Stomach (tissue), 9 donors: ENCODE data around the gene ETS1. TPM values are rescaled to one million over a fixed set of nuclear protein-coding genes. Genes with fewer than 3 reads are reported as not detected.

Source experiments
- DNase-seq, 2 donors: peaks; one replicate each; pipeline versions ENCODE4 v3.0.0 to v3.0.0-alpha.2; 2013 to 2019
- H3K27ac ChIP-seq, 5 donors: fragments of 200-600 bp in 4 of 5; sonication (generic) in 4 of 5; one replicate each; pipeline ENCODE4 v1.5.1; 2013 to 2019; ENCODE audit warnings: mild to moderate bottlenecking in 1 of 5, moderate library complexity in 1 of 5
- H3K27me3 ChIP-seq, 3 donors: fragments of 200-600 bp; sonication (generic); one replicate each; pipeline ENCODE4 v1.5.1; 2017 to 2019; ENCODE audit warnings: mixed run types in 1 of 3
- H3K36me3 ChIP-seq, 4 donors: fragments of 200-600 bp; sonication (generic); 1 replicate in 3 of 4; 2 replicates in 1 of 4; pipeline ENCODE4 v1.5.1; 2016 to 2019
- H3K4me1 ChIP-seq, 4 donors: fragments of 200-600 bp; sonication (generic); one replicate each; pipeline ENCODE4 v1.5.1; 2016 to 2019
- H3K4me3 ChIP-seq, 4 donors: fragments of 200-600 bp; sonication (generic) in 3 of 4; one replicate each; pipeline ENCODE4 v1.5.1; 2016 to 2019; ENCODE audit warnings: mild to moderate bottlenecking in 1 of 4
- H3K9me3 ChIP-seq, 4 donors: fragments of 200-600 bp; sonication (generic); one replicate each; pipeline ENCODE4 v1.5.1; 2016 to 2019
- EP300 ChIP-seq: sonication (generic); formaldehyde crosslinking; IDR thresholded peaks from one replicate; pipeline ENCODE4 v1.6.1; 2017; ENCODE audit warnings: antibody characterized with exemption
- POLR2A ChIP-seq, 4 donors: fragments of 450-650 bp; IDR thresholded peaks; one replicate each; pipeline ENCODE4 v1.6.1; 2016; ENCODE audit warnings: antibody characterized with exemption in 4 of 4, control low read depth in 2 of 4, mild to moderate bottlenecking in 1 of 4, moderate library complexity in 1 of 4
- POLR2AphosphoS5 ChIP-seq, 3 donors: sonication (generic); formaldehyde crosslinking; IDR thresholded peaks; one replicate each; pipeline ENCODE4 v1.6.1; 2016; ENCODE audit warnings: antibody characterized with exemption in 3 of 3
- WGBS, 5 donors: extraction: QIAGEN DNeasy Blood & Tissue Kit in 3 of 5; methylation state at CpG; one replicate each; pipeline versions ENCODE4 v1.1.5 to v1.1.7; 2013 to 2018; 5-methylcytosine and 5-hydroxymethylcytosine counted together
- intact Hi-C: fragments of 100-400 bp; cut with DNase I; formaldehyde crosslinking; loops from one replicate; pipeline ENCODE4 v1.15.1; 2023; ENCODE audit warnings: low total_unique reads
- polyA plus RNA-seq, 3 donors: library from polyadenylated mRNA; stranded (reverse); fragments of 200-250 nt; gene quantifications; one replicate each; pipeline ENCODE4 v1.2.3, GENCODE V29; 2013
- small RNA-seq, 4 donors: library from RNA; depleted of rRNA; stranded (forward); fragments of <200 nt; gene quantifications; one replicate each; pipeline ENCODE3, GENCODE V24; 2016
- total RNA-seq, 5 donors: library from RNA; depleted of rRNA; stranded (reverse); fragments of >200 nt; gene quantifications; one replicate each; pipeline versions ENCODE4 v1.1.0 to v1.2.3, GENCODE V29; 2014 to 2016
- TF ChIP-seq, protein P1 (sequence below), 7 experiments: fragments of 450-650 bp in 4 of 7; fragments of 200-600 bp in 3 of 7; sonication (generic) in 3 of 7; IDR thresholded peaks; one replicate each; pipeline ENCODE4 v1.5.1; 2016 to 2019; ENCODE audit warnings: antibody characterized with exemption in 7 of 7, control low read depth in 2 of 7, mild to moderate bottlenecking in 1 of 7
- donor health status: healthy with polysubstance abuse.
- donor health status: Bipolar disorder and iron deficiency.
- donor health status: healthy.

Gene ETS1
- total and polyA plus RNA-seq, 8 donors: 7.0 to 72.5 (median 22.5) TPM

DNA sequence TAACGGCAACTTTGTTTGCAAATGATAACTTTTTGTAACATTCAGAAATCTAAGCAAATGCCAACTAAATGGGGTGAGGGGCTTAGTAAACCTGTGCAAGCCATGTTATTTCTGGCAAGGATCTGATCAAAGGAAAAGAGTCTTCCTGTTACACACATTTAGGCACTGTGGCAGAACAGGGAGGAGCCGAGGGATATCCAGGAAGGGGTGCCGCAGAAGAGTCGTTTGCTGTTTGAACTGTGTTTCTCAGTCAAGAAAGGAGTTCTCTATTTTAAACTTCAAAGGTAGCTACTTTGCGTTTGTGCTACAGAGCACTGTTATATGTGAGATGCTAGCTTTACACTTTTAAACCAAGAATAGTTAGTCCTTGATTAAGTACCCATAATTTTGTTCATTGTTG, 175.5 kb downstream of the ETS1 start:
- Histone ChIP-seq H3K27ac (no peak overlapping the region), H3K4me3 (no peak overlapping the region), H3K36me3 (no peaks in the 10 kb centered on the region), H3K9me3 (no peaks in the 10 kb centered on the region), H3K4me1 (peaks cover 0 to 9% (median 4%) of the 10 kb centered on the region in 4 donors), H3K27me3 (no peaks in the 10 kb centered on the region)
- TF ChIP-seq POLR2A (IDR thresholded peaks at IDR 0.05) (no peak), POLR2AphosphoS5 (IDR thresholded peaks at IDR 0.05) (no peak), EP300 (no peak)
- TF ChIP-seq, protein P1, sequence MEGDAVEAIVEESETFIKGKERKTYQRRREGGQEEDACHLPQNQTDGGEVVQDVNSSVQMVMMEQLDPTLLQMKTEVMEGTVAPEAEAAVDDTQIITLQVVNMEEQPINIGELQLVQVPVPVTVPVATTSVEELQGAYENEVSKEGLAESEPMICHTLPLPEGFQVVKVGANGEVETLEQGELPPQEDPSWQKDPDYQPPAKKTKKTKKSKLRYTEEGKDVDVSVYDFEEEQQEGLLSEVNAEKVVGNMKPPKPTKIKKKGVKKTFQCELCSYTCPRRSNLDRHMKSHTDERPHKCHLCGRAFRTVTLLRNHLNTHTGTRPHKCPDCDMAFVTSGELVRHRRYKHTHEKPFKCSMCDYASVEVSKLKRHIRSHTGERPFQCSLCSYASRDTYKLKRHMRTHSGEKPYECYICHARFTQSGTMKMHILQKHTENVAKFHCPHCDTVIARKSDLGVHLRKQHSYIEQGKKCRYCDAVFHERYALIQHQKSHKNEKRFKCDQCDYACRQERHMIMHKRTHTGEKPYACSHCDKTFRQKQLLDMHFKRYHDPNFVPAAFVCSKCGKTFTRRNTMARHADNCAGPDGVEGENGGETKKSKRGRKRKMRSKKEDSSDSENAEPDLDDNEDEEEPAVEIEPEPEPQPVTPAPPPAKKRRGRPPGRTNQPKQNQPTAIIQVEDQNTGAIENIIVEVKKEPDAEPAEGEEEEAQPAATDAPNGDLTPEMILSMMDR (IDR thresholded peaks at IDR 0.05): no peak
- WGBS, 5 donors: 73 to 84% (median 80%) methylated on average over 5 of the region's 5 CpGs
- DNase-seq: no peak
- intact Hi-C loops: no loop called here

DNA sequence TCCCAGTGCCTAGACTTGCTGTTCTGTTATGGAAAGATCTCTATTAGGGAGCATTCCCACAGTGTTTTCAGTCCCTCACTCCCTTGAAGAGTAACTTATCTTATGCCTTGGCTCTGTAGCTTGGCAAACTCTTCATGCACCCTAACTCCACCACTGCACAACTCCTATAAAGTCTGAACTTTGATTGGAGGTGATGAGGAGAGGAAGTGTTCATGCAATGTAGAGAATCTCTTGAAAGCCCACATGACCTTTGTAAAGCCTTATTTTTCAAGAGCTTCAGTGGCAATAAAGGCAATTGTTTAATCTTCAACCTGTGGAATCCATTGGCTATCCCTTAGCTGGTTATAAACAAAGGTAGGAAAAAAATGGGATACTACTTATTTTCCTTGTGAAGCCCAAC, 176.2 kb downstream of the ETS1 start:
- no peaks in the 10 kb centered on the region for H3K36me3 ChIP-seq
- no peak overlapping the region for H3K4me3 ChIP-seq
- peaks cover 0 to 12% (median 6%) of the 10 kb centered on the region in 4 donors for H3K4me1 ChIP-seq
- no peak for TF ChIP-seq POLR2AphosphoS5 (IDR thresholded peaks at IDR 0.05)
- TF ChIP-seq POLR2A (IDR thresholded peaks at IDR 0.05): no peak
- TF ChIP-seq, protein P1 (IDR thresholded peaks at IDR 0.05): no peak
- TF ChIP-seq EP300: no peak
- intact Hi-C loops: no loop called here
- H3K27ac ChIP-seq: no peak overlapping the region
- H3K9me3 ChIP-seq: no peaks in the 10 kb centered on the region
- H3K27me3 ChIP-seq: no peaks in the 10 kb centered on the region
- no peak for DNase-seq

DNA sequence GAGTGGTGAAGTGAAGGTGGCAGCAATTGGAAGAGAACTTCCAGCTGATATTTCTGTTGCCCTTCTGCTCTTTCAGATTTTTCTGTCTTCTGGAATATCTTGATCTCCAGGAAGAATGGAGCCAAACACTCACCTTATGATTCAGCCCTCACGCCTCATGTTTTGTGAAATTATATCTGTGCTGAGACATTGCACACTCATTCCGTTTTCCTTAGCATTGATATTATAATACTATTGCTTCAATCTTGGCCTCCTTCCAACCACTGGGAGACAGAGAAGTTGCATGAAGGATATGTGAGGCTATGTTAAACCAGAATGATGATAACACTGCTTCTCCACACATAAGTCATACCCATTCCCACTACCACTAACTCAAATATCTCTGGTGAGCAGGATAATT, 177.9 kb downstream of the ETS1 start:
- H3K4me1 ChIP-seq: peaks cover 0 to 22% (median 11%) of the 10 kb centered on the region in 4 donors
- no peak overlapping the region for H3K27ac ChIP-seq
- no peaks in the 10 kb centered on the region for H3K27me3 ChIP-seq
- WGBS, 5 donors: 39 to 69% (median 48%) methylated on average over 2 of the region's 2 CpGs
- TF ChIP-seq, protein P1 (IDR thresholded peaks at IDR 0.05): no peak
- TF ChIP-seq POLR2A (IDR thresholded peaks at IDR 0.05) (no peak), EP300 (no peak), POLR2AphosphoS5 (IDR thresholded peaks at IDR 0.05) (no peak)
- H3K36me3 ChIP-seq: no peaks in the 10 kb centered on the region
- no peaks in the 10 kb centered on the region for H3K9me3 ChIP-seq
- intact Hi-C loops: no loop called here
- DNase-seq: no peak
- no peak overlapping the region for H3K4me3 ChIP-seq

Small RNA genes lying within 50 kb of the gene (small RNA-seq; reads per million reads assigned to genes)
- 0 to 0.31 (median 0) reads per million in 4 donors for gene MIR6090

Other genes starting within 250 kb of the ETS1 start
- gene FLI1, start 106.5 kb upstream of the ETS1 start, total RNA-seq: 10 to 100 TPM in 3 of 5 donors, 1 to 10 TPM in 1, under 1 TPM in 1; 0.87 to 39.7 (median 13.0) TPM
- gene FLI1, start 106.5 kb upstream of the ETS1 start, polyA plus RNA-seq: 1 to 10 TPM; 2.4 to 4.0 (median 3.6) TPM